Adrenal gland (tissue), 5 donors: ENCODE results near the gene HIRA.

ENCODE experiments used
- POLR2A ChIP-seq, 2 donors: fragments of 450-650 bp; IDR thresholded peaks; one replicate each; pipeline ENCODE4 v1.6.1; 2017; ENCODE audit warnings: antibody characterized with exemption in 2 of 2, mild to moderate bottlenecking in 2 of 2, moderate library complexity in 1 of 2
- TF ChIP-seq, protein P1 (sequence below), 6 experiments: fragments of 450-650 bp in 4 of 6; fragments of 200-600 bp in 2 of 6; sonication (generic) in 1 of 6; IDR thresholded peaks; 1 replicate in 5 of 6; 2 replicates in 1 of 6; pipeline versions ENCODE4 v1.5.1 to v1.8.0; 2016 to 2021; ENCODE audit warnings: antibody characterized with exemption in 6 of 6, mild to moderate bottlenecking in 2 of 6, moderate library complexity in 1 of 6
- donor health status: DM: no; HTN: no; CAD: no.

GRCh38 chr22:19397734-19398104 lies 33.8 kb downstream of the HIRA start:
- TF ChIP-seq, protein P1, sequence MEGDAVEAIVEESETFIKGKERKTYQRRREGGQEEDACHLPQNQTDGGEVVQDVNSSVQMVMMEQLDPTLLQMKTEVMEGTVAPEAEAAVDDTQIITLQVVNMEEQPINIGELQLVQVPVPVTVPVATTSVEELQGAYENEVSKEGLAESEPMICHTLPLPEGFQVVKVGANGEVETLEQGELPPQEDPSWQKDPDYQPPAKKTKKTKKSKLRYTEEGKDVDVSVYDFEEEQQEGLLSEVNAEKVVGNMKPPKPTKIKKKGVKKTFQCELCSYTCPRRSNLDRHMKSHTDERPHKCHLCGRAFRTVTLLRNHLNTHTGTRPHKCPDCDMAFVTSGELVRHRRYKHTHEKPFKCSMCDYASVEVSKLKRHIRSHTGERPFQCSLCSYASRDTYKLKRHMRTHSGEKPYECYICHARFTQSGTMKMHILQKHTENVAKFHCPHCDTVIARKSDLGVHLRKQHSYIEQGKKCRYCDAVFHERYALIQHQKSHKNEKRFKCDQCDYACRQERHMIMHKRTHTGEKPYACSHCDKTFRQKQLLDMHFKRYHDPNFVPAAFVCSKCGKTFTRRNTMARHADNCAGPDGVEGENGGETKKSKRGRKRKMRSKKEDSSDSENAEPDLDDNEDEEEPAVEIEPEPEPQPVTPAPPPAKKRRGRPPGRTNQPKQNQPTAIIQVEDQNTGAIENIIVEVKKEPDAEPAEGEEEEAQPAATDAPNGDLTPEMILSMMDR (IDR thresholded peaks at IDR 0.05): no peak
- no peak for TF ChIP-seq POLR2A (IDR thresholded peaks at IDR 0.05)
